ENCODE data around the gene SLC4A11.
"Not testable (repeated sequence)": the region's sequence is repeated elsewhere in the genome, so short reads cannot be mapped to it uniquely, and the experiment has no call there.

Gene SLC4A11

GRCh38 chr20:3183896-3184612 lies 54.9 kb downstream of the SLC4A11 start:
- Histone ChIP-seq H3K27ac (ENCODE audit: poor library complexity, severe bottlenecking) (no peak overlapping the region), H3K9me3 (ENCODE audit: severe bottlenecking) (no peaks in the 10 kb centered on the region), H3K4me1 (ENCODE audit: insufficient read depth, poor library complexity, severe bottlenecking) (no peaks in the 10 kb centered on the region), H3K4me3 (ENCODE audit: severe bottlenecking) (no peak overlapping the region), H3K36me3 (ENCODE audit: low read depth) (no peaks in the 10 kb centered on the region), H3K27me3 (ENCODE audit: insufficient read depth, poor library complexity, severe bottlenecking) (no peaks in the 10 kb centered on the region)
- ATAC-seq (ENCODE audit: low read depth) (peak; percentile 57), DNase-seq (ENCODE audit: low spot score) (no peak)
- no peak for TF ChIP-seq CTCF (IDR thresholded peaks at IDR 0.05; ENCODE audit: poor library complexity, severe bottlenecking)

- not testable (repeated sequence) for DNase-seq (ENCODE audit: low spot score)
Observed at GRCh38 chr20:3182429-3182828, 56.6 kb downstream of the SLC4A11 start.

GRCh38 chr20:3181270-3181669 lies 57.7 kb downstream of the SLC4A11 start:
- ATAC-seq (ENCODE audit: low read depth) (no peak), DNase-seq (ENCODE audit: low spot score) (no peak)
- no peak for TF ChIP-seq CTCF (IDR thresholded peaks at IDR 0.05; ENCODE audit: poor library complexity, severe bottlenecking)
- Histone ChIP-seq H3K4me3 (ENCODE audit: severe bottlenecking) (no peak overlapping the region), H3K27me3 (ENCODE audit: insufficient read depth, poor library complexity, severe bottlenecking) (no peaks in the 10 kb centered on the region), H3K27ac (ENCODE audit: poor library complexity, severe bottlenecking) (no peak overlapping the region), H3K36me3 (ENCODE audit: low read depth) (no peaks in the 10 kb centered on the region), H3K4me1 (ENCODE audit: insufficient read depth, poor library complexity, severe bottlenecking) (no peaks in the 10 kb centered on the region), H3K9me3 (ENCODE audit: severe bottlenecking) (no peaks in the 10 kb centered on the region)

More at GRCh38 chr20:3182429-3182828, 56.6 kb downstream of the SLC4A11 start:
- H3K36me3 ChIP-seq (ENCODE audit: low read depth); ATAC-seq (ENCODE audit: low read depth); H3K27ac ChIP-seq (ENCODE audit: poor library complexity, severe bottlenecking); H3K4me1 ChIP-seq (ENCODE audit: insufficient read depth, poor library complexity, severe bottlenecking); H3K9me3 ChIP-seq (ENCODE audit: severe bottlenecking); H3K4me3 ChIP-seq (ENCODE audit: severe bottlenecking); H3K27me3 ChIP-seq (ENCODE audit: insufficient read depth, poor library complexity, severe bottlenecking): not testable (repeated sequence)

GRCh38 chr20:3180319-3180718 lies 58.7 kb downstream of the SLC4A11 start:
- no peak overlapping the region for H3K4me3 ChIP-seq (ENCODE audit: severe bottlenecking)
- no peaks in the 10 kb centered on the region for H3K36me3 ChIP-seq (ENCODE audit: low read depth)
- H3K4me1 ChIP-seq (ENCODE audit: insufficient read depth, poor library complexity, severe bottlenecking): no peaks in the 10 kb centered on the region
- no peak for DNase-seq (ENCODE audit: low spot score)
- H3K27ac ChIP-seq (ENCODE audit: poor library complexity, severe bottlenecking): no peak overlapping the region
- TF ChIP-seq CTCF (IDR thresholded peaks at IDR 0.05; ENCODE audit: poor library complexity, severe bottlenecking): no peak
- ATAC-seq (ENCODE audit: low read depth): no peak
- H3K9me3 ChIP-seq (ENCODE audit: severe bottlenecking): no peaks in the 10 kb centered on the region
- no peaks in the 10 kb centered on the region for H3K27me3 ChIP-seq (ENCODE audit: insufficient read depth, poor library complexity, severe bottlenecking)

- Histone ChIP-seq H3K4me3 (ENCODE audit: severe bottlenecking) (no peak overlapping the region), H3K27me3 (ENCODE audit: insufficient read depth, poor library complexity, severe bottlenecking) (no peaks in the 10 kb centered on the region), H3K36me3 (ENCODE audit: low read depth) (no peaks in the 10 kb centered on the region), H3K27ac (ENCODE audit: poor library complexity, severe bottlenecking) (no peak overlapping the region), H3K9me3 (ENCODE audit: severe bottlenecking) (no peaks in the 10 kb centered on the region), H3K4me1 (ENCODE audit: insufficient read depth, poor library complexity, severe bottlenecking) (peaks cover 5% of the 10 kb centered on the region)
- DNase-seq (ENCODE audit: low spot score) (no peak), ATAC-seq (ENCODE audit: low read depth) (no peak)
- no peak for TF ChIP-seq CTCF (IDR thresholded peaks at IDR 0.05; ENCODE audit: poor library complexity, severe bottlenecking)
Observed at GRCh38 chr20:3177746-3178485, 61.1 kb downstream of the SLC4A11 start.

Data from RWPE2 (cell line).